GM12873 (cell line): Measurements from ENCODE around the gene NRXN3.

Experiments used
- CTCF ChIP-seq: IDR thresholded peaks from 2 replicates; pipeline ENCODE4 v1.5.1; 2012; ENCODE audit warnings: low read depth, mild to moderate bottlenecking, moderate library complexity, low read length, control low read depth; ENCODE audit not compliant: insufficient read depth; ENCODE audit errors: missing control alignments

Gene NRXN3

GRCh38 chr14:78848234-78848820 is 678.2 kb downstream of the NRXN3 start:
- TF ChIP-seq CTCF: peak; percentile 90

- TF ChIP-seq CTCF: no peak
Observed at GRCh38 chr14:78849952-78850351, 679.8 kb downstream of the NRXN3 start.

GRCh38 chr14:78851189-78851588 is 681.0 kb downstream of the NRXN3 start:
- TF ChIP-seq CTCF: no peak

GRCh38 chr14:78852040-78852439 is 681.9 kb downstream of the NRXN3 start:
- TF ChIP-seq CTCF: no peak

- TF ChIP-seq CTCF: no peak
Observed at GRCh38 chr14:78857974-78858373, 687.8 kb downstream of the NRXN3 start.

GRCh38 chr14:78863143-78863542 is 693.0 kb downstream of the NRXN3 start:
- no peak for TF ChIP-seq CTCF

GRCh38 chr14:78872837-78873236 is 702.7 kb downstream of the NRXN3 start:
- no peak for TF ChIP-seq CTCF

- TF ChIP-seq CTCF: no peak
Observed at GRCh38 chr14:78873581-78873980, 703.4 kb downstream of the NRXN3 start.
